KOPT-K1 (cell line): ENCODE data around the gene OR2T10.
"Not testable (repeated sequence)": the region's sequence is repeated elsewhere in the genome, so short reads cannot be mapped to it uniquely, and the experiment has no call there.

ENCODE experiments used
- H3K27ac ChIP-seq: fragments of 200-600 bp; sonication (generic); 2 replicates; pipeline ENCODE4 v1.5.1; 2016; ENCODE audit warnings: antibody characterized with exemption, mild to moderate bottlenecking, low read depth, low read length; ENCODE audit not compliant: poor library complexity, severe bottlenecking
- H3K36me3 ChIP-seq: fragments of 200-600 bp; sonication (generic); 2 replicates; pipeline ENCODE4 v1.5.1; 2017; ENCODE audit warnings: antibody characterized with exemption, mild to moderate bottlenecking, low read length, moderate library complexity; ENCODE audit not compliant: insufficient read depth
- H3K9me3 ChIP-seq: fragments of 200-600 bp; sonication (generic); 2 replicates; pipeline ENCODE4 v1.5.1; 2017; ENCODE audit warnings: antibody characterized with exemption, low read length, mild to moderate bottlenecking; ENCODE audit not compliant: insufficient read depth, poor library complexity, severe bottlenecking

Gene OR2T10, protein sequence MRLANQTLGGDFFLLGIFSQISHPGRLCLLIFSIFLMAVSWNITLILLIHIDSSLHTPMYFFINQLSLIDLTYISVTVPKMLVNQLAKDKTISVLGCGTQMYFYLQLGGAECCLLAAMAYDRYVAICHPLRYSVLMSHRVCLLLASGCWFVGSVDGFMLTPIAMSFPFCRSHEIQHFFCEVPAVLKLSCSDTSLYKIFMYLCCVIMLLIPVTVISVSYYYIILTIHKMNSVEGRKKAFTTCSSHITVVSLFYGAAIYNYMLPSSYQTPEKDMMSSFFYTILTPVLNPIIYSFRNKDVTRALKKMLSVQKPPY

GRCh38 chr1:248597589-248597988 is at the start of gene OR2T10:
TSS of gene OR2T10 (minus strand) at chr1:248597700. CDS start at chr1:248593768, 3,932 bp downstream.
- Histone ChIP-seq H3K9me3 (no peaks in the 10 kb centered on the region), H3K36me3 (no peaks in the 10 kb centered on the region), H3K27ac (no peak within 1 kb of the TSS)

DNA sequence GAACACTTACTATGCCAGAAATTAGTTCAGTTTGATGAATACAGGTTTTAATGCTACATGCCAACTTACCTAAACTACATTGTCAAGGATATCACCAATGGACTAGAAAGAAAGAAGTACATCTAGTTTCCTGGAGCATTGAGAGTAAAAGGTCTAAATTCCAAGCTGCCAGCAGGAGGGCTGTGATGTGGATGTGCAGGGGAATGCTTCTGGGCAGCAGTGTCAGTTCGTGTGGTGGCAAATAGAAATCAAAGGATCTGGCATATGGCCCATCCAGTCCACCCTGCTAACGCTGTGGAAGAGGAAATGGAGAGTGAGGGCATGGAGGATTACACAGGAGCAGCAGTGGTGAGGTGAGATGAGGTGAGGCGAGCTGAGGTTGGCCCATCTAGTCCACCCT is 47.7 kb upstream of the OR2T10 start, which contains the start of gene OR2T35:
Gene OR2T35 (minus strand): TSS at position 101 of the 400 bp plus-strand sequence. CDS start 6,020 bp downstream, outside the sequence.
- H3K9me3 ChIP-seq, H3K36me3 ChIP-seq, H3K27ac ChIP-seq: not testable (repeated sequence)

DNA sequence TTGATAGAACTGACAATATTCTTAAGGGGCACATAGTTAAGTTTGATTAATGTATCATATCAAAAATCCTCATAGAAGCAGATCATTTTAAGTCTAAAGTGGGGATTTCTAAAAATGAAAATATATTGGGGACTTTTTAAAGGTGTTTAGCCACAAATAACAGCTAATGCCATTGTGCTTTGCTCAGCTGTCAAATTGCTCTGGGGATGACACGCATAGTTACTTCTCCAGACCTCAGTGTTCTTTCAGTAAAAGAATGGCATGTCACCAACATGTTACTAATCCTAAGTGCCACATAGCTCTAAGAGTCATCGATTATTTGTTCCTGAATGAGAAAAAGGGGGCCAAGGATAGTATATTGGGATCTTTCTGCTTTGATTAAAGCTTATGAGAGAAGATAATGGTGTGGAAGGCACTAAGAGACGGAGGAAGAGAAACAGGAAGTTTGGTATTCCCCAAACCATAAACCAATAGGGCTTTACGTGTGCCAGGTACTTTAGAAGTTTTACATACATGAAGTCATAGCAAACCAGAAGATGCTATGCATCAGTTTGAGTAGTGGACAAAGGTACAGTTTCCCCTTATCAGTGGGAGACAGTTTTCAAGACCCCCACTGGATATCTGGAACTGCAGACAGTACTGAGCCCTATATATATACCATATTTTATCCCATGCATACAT is 45.6 kb upstream of the OR2T10 start:
- H3K9me3 ChIP-seq, H3K36me3 ChIP-seq, H3K27ac ChIP-seq: not testable (repeated sequence)

- not testable (repeated sequence) for H3K27ac ChIP-seq, H3K9me3 ChIP-seq, H3K36me3 ChIP-seq
These were observed 44.1 kb upstream of the OR2T10 start for GRCh38 chr1:248641583-248641982.

DNA sequence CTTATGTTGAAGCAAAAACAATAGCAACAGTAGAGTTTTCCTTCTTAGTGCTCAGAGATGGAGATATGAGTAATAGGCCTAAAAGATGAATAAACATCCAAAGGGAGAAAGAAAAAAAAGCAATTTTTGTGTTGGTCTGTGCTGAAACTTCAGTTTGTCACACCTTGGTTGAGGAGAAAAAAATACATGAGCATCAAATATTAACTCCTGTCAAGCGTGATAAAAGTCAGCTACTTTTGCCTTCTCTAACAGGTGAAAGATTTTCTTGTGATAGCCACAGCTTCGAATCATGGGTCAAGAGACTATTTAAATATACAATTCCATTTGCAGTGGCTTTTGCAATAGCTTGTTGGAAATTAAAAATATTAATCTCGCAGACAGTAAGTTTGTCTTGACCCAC is 43.4 kb upstream of the OR2T10 start:
- H3K9me3 ChIP-seq, H3K36me3 ChIP-seq, H3K27ac ChIP-seq: not testable (repeated sequence)

DNA sequence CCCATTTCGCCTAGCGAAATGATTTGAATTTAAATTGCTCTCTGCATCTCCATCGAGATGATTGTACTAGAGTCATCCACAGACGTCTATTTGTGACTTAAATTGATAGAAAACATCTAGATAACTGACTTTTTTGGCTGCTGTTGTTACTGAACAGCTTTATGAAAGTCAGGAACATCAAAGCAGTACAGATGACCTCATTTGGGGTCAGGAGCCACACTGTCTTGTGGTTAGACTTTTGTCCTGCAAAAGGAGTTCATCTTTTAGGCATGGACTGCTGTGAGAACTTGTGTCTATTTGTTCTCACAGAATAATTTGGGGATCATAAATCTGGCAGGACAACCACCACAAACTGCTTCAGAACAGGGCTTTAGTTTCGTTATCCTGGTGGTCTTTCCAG is 42.2 kb upstream of the OR2T10 start:
- H3K27ac ChIP-seq, H3K9me3 ChIP-seq, H3K36me3 ChIP-seq: not testable (repeated sequence)

- H3K36me3 ChIP-seq, H3K9me3 ChIP-seq, H3K27ac ChIP-seq: not testable (repeated sequence)
These were observed 39.1 kb upstream of the OR2T10 start for GRCh38 chr1:248636612-248637011.

GRCh38 chr1:248634991-248635390 is 37.5 kb upstream of the OR2T10 start, which contains the start of gene OR2T11:
TSS of gene OR2T11 (minus strand) at chr1:248635091. CDS start at chr1:248627128, 7,963 bp downstream.
- H3K27ac ChIP-seq, H3K36me3 ChIP-seq, H3K9me3 ChIP-seq: not testable (repeated sequence)

DNA sequence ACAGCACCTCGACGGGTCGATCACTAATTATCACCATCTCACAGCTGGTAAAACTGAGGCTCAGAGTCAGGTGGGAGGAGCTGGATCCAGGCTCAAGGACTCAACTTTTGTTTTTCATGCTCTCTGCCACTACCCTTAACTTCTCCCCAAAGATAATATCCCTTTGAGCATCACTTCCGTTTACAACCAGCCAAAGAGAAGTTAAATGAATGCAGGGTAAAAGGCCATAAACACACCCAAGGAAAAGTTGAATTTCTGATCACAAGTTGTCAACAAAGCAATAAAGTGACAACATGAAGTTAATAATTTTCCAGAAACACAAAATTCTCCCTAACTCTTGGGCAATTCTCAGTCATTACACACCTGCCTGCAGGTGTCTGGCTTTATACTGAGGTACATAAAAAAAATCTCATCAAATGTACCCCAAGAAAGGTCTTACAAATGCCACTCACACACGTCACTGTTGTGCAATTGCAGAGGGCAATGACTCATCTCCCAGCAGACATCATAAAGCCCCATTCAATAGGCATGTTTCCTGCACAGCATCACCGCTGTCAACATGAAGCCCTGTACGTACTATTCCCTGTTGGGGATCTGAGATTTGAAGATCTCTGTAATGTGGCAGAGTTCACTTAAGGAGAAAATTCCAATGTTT is 34.0 kb upstream of the OR2T10 start:
- Histone ChIP-seq H3K9me3 (no peaks in the 10 kb centered on the region), H3K27ac (no peak overlapping the region), H3K36me3 (no peaks in the 10 kb centered on the region)

DNA sequence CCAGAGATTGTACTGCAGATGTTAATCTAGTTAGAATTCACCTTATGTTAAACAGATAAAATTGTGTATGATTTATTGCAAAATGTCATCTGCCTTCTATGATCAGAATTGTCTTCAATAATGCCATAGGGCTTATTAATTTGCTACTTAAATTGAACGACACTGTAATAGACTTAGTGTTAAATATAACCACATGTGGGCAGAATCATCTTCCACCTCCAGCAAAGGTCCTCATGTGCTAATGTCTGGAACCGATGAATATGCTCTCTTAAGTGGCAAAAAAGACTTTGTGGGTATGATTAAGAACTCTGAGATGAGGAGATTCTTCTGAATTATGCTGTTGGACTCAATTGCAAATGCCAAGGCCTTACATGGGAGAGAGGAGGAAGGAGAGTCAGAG is 33.1 kb upstream of the OR2T10 start:
- no peaks in the 10 kb centered on the region for H3K36me3 ChIP-seq
- H3K9me3 ChIP-seq: no peaks in the 10 kb centered on the region
- no peak overlapping the region for H3K27ac ChIP-seq

DNA sequence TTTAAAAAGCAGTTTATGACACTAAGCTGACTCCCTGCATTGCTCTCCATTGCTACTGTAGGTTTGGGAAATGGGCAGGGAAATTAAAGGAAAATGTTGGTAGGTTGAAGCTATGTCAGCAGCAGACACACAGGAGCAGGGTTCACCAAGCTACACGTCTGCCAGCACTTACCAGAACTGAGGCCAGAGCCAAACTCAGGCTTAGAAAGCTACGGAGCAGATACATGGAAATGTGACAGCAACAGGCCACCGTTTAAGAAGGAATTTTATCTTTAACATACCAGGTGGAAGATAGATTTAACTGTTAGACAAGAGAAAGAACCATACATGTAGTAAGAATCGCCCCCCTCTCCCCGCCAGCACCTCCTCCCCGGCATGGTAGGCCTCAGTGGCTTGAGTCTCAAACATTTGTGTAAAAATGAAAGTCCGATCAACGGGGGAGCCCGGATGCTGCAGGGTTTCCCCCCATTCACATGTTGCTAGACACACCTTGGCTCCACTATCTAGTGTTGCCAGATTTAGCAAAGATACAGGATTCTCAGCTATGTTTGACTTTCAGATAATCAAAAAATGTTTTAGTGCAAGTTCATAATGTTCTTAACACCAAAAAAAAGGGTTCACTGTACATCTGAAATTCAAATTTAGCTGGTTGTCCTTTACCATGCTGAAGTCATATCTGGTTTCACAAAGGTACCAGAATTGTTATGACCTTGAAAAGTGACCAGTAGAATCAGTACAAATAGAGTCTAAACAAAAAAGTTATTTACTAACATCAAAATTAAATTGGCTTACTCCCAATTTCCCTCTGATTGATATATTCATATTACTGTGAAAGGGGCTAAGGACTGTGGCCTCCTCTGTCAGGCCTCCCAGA is 30.7 kb upstream of the OR2T10 start:
- no peak overlapping the region for H3K27ac ChIP-seq
- no peaks in the 10 kb centered on the region for H3K9me3 ChIP-seq
- H3K36me3 ChIP-seq: no peaks in the 10 kb centered on the region

GRCh38 chr1:248625971-248626370 is 28.5 kb upstream of the OR2T10 start:
- H3K36me3 ChIP-seq: no peaks in the 10 kb centered on the region
- no peak overlapping the region for H3K27ac ChIP-seq
- no peaks in the 10 kb centered on the region for H3K9me3 ChIP-seq

GRCh38 chr1:248625166-248625565 is 27.7 kb upstream of the OR2T10 start:
- H3K9me3 ChIP-seq: no peaks in the 10 kb centered on the region
- H3K27ac ChIP-seq: no peak overlapping the region
- no peaks in the 10 kb centered on the region for H3K36me3 ChIP-seq

- Histone ChIP-seq H3K27ac (no peak overlapping the region), H3K36me3 (no peaks in the 10 kb centered on the region), H3K9me3 (no peaks in the 10 kb centered on the region)
These were observed 25.1 kb upstream of the OR2T10 start for GRCh38 chr1:248622570-248623001.

DNA sequence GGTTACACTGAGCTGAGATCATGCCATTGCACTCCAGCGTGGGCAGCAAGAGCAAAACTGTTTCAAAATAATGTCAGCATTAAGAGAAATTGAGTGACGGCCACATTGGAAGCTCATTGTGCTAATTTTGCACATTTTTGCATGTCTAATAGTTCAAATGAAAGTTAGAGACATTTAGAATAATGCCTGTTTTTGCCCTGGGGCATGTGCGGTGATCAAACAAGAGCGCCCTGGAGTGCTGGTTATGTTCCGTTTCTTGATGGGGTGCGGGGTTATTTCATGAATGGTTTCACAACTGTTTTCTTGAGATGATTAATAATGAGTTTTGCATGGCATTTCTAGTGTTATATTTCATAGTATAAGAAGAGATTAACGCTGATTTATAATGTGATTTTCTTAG is 24.3 kb upstream of the OR2T10 start:
- Histone ChIP-seq H3K27ac (no peak overlapping the region), H3K9me3 (no peaks in the 10 kb centered on the region), H3K36me3 (no peaks in the 10 kb centered on the region)
